ENCODE results near the gene AK8. TPM values are rescaled to one million over a fixed set of nuclear protein-coding genes. Genes with fewer than 3 reads are reported as not detected.

The AK8 gene
- total and polyA plus RNA-seq, 2 experiments from 2014 or later = 0.70 to 0.83 TPM

DNA sequence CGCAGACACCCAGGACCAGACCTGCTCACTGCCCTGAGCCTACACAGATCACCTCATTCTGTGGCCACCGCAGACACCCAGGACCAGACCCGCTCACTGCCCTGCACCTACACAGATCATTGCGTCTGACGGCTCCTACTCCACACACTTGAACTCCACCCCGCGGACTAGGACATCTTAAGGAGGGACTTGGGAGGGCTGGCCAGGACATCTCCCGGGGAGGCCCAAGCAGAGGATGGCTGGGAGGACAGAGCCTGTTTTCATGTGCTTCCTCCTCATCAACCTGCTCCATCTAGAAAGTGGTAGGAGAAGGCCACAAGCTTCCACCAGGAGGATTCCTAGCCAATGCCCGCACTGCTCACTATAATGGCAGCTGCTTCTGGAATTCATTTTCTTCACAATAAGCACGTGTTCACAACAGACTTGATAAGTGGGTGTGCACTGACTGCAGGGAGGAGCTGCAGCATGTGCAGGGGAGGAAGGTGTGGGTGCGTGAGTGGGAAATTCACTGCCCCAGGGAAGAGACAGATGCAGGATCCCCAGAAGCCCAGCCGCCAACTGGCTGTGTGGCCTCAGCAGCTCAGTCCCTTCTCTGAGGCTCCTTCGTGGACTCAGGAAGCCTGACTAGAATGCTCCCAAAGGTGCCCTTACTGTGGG, 64.8 kb downstream of the AK8 start:
- no peaks in the 10 kb centered on the region for H3K9me3 ChIP-seq (ENCODE audit: low read depth)
- no peak for DNase-seq (ENCODE audit: low read depth in 1 of 2, low spot score in 1 of 2)
- peaks cover 4% of the 10 kb centered on the region for H3K27me3 ChIP-seq
- TF ChIP-seq, protein P1, sequence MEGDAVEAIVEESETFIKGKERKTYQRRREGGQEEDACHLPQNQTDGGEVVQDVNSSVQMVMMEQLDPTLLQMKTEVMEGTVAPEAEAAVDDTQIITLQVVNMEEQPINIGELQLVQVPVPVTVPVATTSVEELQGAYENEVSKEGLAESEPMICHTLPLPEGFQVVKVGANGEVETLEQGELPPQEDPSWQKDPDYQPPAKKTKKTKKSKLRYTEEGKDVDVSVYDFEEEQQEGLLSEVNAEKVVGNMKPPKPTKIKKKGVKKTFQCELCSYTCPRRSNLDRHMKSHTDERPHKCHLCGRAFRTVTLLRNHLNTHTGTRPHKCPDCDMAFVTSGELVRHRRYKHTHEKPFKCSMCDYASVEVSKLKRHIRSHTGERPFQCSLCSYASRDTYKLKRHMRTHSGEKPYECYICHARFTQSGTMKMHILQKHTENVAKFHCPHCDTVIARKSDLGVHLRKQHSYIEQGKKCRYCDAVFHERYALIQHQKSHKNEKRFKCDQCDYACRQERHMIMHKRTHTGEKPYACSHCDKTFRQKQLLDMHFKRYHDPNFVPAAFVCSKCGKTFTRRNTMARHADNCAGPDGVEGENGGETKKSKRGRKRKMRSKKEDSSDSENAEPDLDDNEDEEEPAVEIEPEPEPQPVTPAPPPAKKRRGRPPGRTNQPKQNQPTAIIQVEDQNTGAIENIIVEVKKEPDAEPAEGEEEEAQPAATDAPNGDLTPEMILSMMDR (IDR thresholded peaks at IDR 0.05; ENCODE audit: low read depth, low read length) = no peak
- no peaks in the 10 kb centered on the region for H3K4me1 ChIP-seq (ENCODE audit: low read depth)
- no peaks in the 10 kb centered on the region for H3K36me3 ChIP-seq
- H3K4me3 ChIP-seq = no peak overlapping the region
- H3K27ac ChIP-seq = no peak overlapping the region

DNA sequence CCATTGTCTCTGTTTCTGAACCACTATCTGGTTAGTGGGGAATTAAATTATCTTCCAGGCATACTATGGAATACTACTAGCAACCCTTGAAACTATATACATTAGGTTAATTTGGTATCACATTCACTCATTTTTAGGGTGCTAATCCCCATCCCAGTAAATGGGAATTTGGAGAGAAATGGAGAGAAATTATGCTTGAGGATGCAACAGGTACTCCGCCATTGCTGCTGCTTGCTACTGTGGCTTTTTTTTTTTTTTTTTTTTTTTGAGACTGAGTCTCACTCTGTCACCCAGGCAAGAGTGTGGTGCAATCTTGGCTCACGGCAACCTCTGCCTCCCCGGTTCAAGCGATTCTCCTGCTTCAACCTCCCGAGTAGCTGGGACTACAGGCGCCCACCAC, 66.1 kb downstream of the AK8 start:
- TF ChIP-seq, protein P1 (IDR thresholded peaks at IDR 0.05; ENCODE audit: low read depth, low read length) = no peak
- peaks cover 4% of the 10 kb centered on the region for H3K27me3 ChIP-seq
- no peaks in the 10 kb centered on the region for H3K4me1 ChIP-seq (ENCODE audit: low read depth)
- DNase-seq (ENCODE audit: low read depth in 1 of 2, low spot score in 1 of 2) = no peak
- H3K36me3 ChIP-seq = no peaks in the 10 kb centered on the region
- no peak overlapping the region for H3K27ac ChIP-seq
- H3K4me3 ChIP-seq = no peak overlapping the region
- H3K9me3 ChIP-seq (ENCODE audit: low read depth) = no peaks in the 10 kb centered on the region

GRCh38 chr9:132810314-132810713, 67.8 kb downstream of the AK8 start:
- Histone ChIP-seq H3K4me3 (no peak overlapping the region), H3K27me3 (peaks cover 4% of the 10 kb centered on the region), H3K27ac (no peak overlapping the region), H3K4me1 (ENCODE audit: low read depth) (no peaks in the 10 kb centered on the region), H3K36me3 (no peaks in the 10 kb centered on the region), H3K9me3 (ENCODE audit: low read depth) (no peaks in the 10 kb centered on the region)
- TF ChIP-seq, protein P1 (IDR thresholded peaks at IDR 0.05; ENCODE audit: low read depth, low read length) = no peak
- DNase-seq (ENCODE audit: low read depth in 1 of 2, low spot score in 1 of 2) = no peak

DNA sequence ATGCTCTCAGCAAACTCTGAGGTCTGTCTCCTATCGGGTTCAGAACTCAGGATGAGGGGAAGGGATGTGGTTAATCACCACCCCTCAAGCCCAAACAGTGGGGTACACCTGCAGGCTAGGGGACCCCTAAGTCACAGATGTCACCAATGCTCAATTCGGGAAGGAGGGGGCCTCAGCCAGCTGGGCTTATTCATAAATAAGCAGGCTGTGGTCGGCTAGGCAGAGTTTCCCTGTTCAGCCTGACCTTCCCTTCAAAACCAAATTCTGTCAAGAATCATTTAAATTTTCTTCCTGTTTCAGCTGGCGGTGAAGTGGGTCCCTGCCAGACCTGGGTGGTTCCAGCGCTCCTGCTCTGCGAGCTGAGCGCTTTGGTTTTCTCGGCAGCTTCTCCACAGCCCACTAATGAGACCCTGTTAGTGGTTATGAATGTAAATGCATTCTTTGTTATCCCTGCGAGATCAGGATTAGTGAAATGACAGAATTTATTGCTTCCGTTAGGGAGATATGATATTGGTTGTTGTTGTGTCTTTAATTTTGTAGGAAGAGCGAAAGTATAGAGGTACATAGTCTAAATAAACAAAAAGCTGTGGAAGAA, 68.3 kb downstream of the AK8 start:
- TF ChIP-seq, protein P1 (IDR thresholded peaks at IDR 0.05; ENCODE audit: low read depth, low read length) = no peak
- H3K4me1 ChIP-seq (ENCODE audit: low read depth) = no peaks in the 10 kb centered on the region
- no peaks in the 10 kb centered on the region for H3K36me3 ChIP-seq
- H3K27me3 ChIP-seq = peaks cover 4% of the 10 kb centered on the region
- H3K27ac ChIP-seq = no peak overlapping the region
- H3K9me3 ChIP-seq (ENCODE audit: low read depth) = no peaks in the 10 kb centered on the region
- DNase-seq (ENCODE audit: low read depth in 1 of 2, low spot score in 1 of 2) = no peak
- H3K4me3 ChIP-seq = no peak overlapping the region

- TF ChIP-seq, protein P1 (IDR thresholded peaks at IDR 0.05; ENCODE audit: low read depth, low read length) = no peak
- no peaks in the 10 kb centered on the region for H3K36me3 ChIP-seq
- H3K27ac ChIP-seq = no peak overlapping the region
- no peak overlapping the region for H3K4me3 ChIP-seq
- H3K27me3 ChIP-seq = peaks cover 4% of the 10 kb centered on the region
- no peak for DNase-seq (ENCODE audit: low read depth in 1 of 2, low spot score in 1 of 2)
- no peaks in the 10 kb centered on the region for H3K9me3 ChIP-seq (ENCODE audit: low read depth)
- no peaks in the 10 kb centered on the region for H3K4me1 ChIP-seq (ENCODE audit: low read depth)
These were observed 69.4 kb downstream of the AK8 start for GRCh38 chr9:132808645-132809044.
